PC-9 (cell line): ENCODE data around the gene CST9.

Source experiments
- EZH2 ChIP-seq: fragments of 200-600 bp; sonication (generic); IDR thresholded peaks from 2 replicates; pipeline ENCODE4 v1.8.0; 2017; ENCODE audit warnings: antibody characterized with exemption, low read depth
- TF ChIP-seq, protein P1 (sequence below): fragments of 200-600 bp; sonication (generic); conservative IDR thresholded peaks from 2 replicates; pipeline ENCODE4 v1.6.1; 2017; ENCODE audit warnings: mixed run types, antibody characterized with exemption, mild to moderate bottlenecking, moderate library complexity

DNA sequence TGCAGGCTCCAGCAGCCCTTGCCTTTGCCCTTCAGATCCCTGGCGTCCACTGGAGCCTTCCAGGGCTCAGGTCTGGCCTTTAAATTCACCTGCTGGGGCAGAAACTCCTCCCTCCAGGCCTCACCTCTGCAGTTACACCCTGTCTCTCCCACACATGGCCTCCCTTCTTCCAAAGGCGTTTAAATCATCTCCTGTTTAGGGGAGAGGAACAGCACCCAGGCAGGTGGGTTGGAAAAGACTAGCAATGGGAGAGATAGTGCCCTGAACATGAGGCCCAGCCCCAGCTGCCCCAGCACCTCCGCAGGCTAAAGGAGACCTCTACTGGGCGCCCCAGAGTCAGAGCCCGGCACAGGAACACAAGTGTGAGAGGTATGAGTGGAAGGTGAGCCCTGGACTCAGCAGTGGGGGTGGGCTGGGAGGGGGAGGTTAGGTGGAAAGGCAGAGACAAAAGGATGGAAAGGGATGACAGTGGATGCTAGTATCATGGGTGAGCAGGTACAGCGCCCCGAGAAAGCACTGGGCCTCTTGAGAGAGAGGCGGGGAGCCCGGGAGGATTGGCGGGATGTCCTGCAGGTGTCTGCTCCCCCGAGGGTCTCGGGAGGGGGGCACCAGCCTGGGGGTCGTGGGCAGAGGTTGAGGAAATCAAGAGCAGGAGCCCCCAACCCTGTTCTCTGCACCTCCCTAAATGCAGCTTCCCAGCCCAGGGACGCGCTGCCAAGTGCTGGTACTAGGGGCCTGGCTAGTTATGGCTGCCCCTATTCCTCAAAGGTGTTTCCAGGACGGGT lies at the start of gene CST9:
- TF ChIP-seq, protein P1, sequence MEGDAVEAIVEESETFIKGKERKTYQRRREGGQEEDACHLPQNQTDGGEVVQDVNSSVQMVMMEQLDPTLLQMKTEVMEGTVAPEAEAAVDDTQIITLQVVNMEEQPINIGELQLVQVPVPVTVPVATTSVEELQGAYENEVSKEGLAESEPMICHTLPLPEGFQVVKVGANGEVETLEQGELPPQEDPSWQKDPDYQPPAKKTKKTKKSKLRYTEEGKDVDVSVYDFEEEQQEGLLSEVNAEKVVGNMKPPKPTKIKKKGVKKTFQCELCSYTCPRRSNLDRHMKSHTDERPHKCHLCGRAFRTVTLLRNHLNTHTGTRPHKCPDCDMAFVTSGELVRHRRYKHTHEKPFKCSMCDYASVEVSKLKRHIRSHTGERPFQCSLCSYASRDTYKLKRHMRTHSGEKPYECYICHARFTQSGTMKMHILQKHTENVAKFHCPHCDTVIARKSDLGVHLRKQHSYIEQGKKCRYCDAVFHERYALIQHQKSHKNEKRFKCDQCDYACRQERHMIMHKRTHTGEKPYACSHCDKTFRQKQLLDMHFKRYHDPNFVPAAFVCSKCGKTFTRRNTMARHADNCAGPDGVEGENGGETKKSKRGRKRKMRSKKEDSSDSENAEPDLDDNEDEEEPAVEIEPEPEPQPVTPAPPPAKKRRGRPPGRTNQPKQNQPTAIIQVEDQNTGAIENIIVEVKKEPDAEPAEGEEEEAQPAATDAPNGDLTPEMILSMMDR = no peak
- TF ChIP-seq EZH2 = no peak
